HG03097 (cell line): ENCODE measurements around the gene TNS1.

Experiments
- ATAC-seq: cut with Tn5 transposase; IDR thresholded peaks from one replicate; pipeline ENCODE4 v1.9.1; 2021; ENCODE audit not compliant: unreplicated experiment, low FRiP score

Gene TNS1

DNA sequence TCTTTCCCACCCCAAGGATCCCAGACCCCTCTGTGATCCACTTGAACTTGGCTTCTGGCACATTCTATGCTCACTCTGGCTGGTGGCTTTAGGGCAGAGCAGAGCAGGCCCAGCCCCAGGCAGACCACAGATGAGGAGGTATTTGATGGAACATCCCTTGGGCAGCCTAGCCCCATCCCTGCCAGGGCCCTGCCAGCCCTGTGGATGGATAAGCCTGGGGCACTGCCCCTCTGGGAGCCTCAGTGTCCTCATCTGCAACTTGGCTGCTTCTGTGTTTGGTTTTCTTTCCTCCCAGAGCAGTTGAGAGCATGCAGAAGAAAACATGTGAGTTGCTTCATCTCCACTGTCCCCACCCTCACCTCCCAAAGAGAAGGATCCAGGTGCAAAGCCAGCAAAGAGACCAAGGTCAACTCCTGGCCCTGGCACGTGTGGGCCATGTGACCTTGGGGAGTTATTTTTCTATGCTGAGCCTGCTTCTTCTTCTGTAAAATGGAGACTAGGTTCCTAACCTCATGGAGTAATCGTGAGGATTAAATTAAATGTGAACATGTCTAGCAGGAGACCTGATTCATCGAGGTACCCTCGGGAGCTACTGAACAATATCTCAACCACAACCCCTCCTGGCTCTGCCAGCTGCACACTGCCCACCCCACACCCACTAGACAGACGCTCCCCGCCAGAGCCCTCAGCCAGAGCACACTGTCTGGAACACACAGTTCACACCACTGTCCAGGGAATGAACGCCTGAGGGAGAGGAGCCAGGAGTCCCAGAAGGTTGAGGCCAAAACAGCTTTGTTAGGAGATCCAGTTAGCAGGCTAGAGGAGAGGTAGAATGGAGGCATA, 14.6 kb upstream of the TNS1 start:
- no peak for ATAC-seq

DNA sequence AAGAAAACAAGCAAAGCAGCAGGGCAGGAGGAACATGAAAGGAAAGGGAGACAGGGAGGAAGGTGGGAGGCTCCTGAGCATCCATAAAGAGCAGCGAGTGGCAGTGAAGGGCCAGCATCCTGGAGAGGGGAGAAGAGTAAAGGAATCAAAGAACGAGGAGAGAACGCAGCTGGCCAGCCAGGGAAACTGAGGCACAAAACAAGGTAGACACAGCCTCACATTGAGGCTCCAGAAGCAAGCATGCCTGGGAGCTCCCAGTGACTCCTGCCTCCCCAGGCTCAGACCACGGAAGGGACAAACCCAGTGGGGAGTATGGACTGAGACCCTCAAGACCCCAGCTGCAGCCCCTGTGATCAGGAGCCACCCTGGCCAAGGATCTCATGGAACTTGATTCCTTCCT, 14.0 kb upstream of the TNS1 start:
- no peak for ATAC-seq

DNA sequence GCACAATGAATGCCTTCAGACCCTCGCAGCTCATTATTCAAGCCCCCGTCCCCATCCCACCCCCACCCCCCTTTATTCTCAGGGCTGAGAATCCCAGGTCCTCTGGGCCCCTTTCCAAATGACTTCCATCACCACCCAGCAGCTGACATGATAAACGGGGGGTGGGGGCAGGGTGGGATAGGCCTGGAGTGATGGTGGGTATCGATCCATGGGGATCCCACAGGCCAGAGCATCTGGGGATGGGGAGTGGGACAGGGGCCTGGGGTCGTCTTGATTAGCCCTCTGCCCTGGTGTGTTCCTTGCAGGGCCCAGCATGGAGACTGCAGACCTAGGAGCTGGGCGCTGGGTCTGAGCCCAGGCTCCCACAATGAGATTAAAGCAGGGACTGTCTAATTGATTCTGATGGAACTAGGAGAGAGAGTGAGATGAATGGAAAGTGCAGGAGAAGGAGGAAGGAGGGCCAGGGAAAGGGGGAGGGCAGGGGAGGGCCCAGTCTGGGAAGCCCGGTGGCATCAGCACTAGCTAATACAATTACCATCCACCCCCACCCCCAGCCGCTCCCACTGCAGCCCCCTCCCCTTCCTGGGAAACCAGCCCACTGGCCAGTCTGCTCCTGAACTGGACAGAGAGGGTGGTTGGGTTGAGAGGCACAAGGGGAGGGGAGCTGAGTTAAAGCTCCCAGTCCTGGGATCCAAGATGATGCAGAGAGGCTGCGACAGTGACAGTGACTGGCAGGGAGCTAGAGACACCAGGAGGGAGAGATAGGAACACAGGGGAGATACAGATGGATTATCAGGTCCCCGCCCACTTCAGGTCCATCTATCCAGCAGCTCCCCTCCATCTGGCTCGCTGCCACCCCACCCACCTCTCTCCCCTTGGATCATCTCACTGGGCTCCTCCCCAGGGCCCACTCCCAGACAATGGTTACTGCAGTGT, 13.1 kb upstream of the TNS1 start:
- ATAC-seq = no peak

DNA sequence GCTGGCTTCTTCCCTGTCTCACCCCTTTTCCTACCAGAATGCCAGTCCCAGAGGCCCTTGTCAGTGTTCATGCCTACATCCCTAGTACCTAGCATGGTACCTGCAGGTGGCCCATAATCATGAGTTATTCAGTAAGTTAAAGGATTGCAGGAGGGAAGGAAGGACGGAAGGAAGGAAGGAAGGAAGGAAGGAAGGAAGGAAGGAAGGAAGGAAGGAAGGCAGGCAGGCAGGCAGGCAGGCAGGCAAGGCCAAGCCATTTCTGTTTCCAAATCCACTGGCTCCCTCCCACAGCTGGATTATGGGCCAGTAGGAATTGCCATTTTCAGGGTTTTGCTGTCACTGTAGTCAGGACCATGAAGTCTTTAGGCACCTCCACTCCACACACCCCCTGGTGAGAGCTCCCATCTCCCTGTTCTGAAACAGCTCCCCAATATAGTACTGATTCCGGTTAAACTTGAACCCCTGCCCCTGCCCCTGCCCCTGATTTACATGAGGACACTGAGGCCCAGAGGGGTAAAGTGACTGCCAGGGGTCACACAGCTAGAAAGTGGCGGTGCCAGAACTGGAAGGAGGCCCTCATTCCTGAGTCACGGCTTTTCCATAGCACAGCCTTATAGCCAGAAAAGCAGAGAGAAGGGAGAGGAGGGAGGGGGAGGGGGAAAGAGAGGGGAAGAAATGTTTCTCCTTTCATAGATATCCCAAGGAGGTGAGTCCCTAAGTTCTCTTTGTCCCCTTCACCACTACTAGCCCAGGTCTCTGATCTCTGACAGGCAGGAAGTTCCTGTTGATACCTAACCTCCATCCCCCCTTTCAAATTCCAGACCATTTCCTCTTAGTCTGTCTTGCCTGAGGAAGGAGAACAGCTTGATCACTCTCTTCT, 12.2 kb upstream of the TNS1 start:
- ATAC-seq = no peak

DNA sequence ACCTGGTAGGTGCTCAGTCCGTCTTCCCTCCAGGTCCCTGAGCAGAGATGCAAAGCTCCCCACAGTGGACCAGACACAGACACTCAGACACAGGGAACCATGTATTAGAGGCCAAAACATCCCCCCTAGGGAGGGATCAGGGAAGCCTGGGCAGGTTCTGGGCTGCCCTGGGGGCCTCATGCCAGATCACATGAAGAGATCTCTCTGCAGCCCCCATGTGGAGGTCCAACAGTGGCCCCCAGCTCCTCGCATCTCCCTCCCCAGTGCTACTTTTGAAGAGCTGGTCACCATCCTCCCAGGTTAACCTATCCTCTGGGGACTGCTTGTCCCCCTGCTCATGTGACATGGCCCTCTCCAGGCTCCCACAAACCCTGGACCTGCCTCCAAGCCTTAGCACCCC, 10.5 kb upstream of the TNS1 start:
- ATAC-seq = no peak

DNA sequence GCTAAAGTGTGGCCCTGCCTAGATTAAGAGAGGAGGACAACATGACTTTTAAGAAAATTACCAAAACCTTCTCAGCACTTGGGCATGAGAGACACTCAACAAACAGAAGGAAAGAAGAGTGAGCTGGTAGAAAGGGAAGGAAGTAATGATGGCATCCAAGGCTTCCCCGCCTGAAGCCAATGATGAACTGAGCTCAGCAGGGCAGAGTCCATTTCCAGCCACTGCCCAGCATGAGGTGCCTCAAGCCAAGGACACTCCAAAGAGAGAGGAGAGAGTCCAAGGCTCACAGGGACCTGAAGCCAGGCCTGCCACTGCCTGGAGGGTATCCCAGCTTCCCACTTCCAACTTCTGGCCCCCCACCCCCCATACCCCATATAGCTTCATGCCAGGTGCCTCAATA, 9.5 kb upstream of the TNS1 start:
- no peak for ATAC-seq

DNA sequence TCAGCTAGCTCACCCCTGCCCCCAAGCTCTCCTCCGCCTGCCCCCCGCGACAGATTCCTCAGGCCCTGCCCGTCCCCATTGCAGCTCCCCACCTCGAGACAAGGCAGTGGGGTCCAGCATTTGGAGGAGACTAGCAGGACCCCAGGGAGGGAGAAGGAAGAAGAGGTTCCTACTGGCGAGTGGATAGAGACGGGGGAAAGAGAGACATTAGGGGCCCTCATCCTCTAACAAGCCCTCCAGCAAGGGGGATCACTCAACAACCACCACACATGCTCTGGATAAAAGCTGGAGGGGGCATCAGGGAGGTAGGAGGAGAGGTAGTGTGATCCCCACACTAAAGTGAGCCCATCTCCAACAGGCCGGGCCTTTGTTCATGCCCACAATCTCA, 8.9 kb upstream of the TNS1 start:
- ATAC-seq = no peak

DNA sequence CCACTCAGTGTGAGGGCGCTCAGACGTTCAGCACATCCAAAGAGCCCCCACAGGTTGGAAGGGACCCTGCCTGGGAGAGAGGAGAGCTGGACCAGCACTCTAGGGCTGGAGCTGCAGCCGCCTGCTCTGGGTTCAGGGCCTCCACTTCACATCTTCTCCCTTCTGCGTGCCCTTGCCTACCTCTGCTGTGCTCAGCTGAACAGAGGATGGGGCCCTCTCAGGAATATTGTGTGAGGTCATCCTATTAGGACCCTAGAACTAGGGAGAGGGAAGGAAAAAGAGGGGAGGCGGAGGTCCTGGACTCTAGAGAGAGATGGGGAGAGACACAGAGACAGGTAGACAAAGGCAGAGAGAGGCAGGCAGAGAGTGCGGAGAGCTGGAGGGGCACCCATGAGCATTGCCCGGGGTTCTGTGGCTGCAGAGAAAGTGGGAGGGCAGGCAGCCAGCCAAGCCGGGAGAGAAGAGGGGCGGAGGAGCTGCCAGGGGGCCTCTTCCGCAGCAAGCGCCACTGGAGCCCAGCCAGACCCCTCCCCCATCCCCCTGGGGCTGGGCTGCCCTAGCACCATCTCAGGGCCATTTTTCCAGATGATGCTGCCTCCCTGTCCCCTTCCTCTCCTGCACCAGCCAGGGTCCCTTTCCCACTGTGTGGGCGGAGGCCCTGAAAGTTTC, 8.3 kb upstream of the TNS1 start:
- ATAC-seq = no peak

DNA sequence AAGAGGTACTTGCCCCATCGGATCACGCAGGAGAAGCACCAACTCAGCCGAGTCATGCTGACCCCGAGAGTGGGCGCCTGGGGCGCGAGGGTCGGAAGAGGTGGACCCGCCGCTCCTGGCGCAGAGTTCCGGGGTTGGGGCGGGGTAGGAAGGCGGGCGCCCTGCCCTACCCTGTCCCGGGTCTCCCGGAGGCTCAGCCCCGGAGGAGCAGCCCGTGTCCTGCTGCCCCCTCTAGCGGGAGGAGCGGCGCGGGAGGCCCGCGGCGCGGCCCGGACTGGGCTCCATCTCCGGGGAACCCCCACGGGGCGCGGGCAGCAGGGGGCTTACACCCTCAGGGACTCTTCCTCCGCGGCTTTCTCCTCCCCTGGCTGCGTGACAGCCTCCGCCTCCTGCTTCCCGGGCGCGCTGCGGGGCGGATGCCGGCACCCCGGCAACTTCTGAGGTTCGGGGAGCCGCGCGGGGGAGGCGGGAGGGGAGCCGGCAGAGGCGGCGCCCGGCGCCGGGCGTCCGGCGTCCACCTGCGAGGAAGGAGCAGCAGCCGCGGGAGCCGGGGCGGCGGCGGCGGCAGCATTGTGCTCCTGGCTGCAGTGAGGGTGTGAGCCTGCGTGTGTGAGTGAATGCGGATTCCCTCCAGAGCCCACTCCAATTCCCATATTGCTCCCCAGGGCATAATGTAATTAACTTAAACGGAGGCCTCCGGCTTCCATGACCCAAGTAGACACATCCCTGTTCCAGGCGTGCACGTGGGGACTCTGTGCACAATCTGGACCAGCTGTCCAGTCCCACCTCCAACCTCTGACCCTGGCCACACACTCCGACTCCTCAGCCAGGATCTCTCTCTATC, 7.6 kb upstream of the TNS1 start:
- ATAC-seq = no peak

DNA sequence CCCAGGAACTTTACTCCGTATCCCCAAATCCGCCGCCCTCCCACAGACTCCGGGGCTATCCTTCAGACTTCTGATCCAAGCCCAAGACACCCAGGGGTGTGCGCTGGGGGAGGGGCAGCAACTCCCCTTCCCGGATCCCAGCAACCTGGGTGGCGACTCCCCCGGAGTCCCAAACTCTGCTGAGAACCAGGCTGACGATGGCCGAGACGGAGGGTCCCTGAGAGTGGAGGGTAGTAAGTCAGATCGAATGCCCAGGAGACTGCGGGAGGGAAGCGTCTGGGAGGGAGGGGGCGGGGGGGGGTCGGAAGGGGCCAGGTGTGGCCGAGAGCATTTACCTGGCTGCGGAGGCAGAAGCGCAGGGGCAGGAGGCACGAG, 7.0 kb upstream of the TNS1 start:
- no peak for ATAC-seq

DNA sequence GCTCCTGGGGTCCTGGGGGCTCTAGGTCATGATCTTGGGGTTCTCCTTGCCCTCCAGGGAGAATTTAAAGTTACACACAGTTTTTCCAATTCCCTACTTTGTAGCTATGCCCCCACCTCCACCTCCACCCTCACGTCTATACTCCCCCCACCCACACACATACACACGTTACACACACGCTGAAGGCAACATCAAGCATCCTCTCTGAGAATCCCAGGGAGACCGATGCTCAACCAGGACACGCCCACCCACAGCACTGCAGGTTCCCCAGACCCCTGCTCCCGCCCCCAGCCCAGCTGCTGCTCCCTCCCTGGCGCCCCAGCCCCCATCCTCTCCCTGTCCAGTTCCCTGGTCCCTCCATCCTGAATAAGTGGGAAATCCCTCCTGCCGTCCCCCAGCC, 6.4 kb upstream of the TNS1 start:
- no peak for ATAC-seq

DNA sequence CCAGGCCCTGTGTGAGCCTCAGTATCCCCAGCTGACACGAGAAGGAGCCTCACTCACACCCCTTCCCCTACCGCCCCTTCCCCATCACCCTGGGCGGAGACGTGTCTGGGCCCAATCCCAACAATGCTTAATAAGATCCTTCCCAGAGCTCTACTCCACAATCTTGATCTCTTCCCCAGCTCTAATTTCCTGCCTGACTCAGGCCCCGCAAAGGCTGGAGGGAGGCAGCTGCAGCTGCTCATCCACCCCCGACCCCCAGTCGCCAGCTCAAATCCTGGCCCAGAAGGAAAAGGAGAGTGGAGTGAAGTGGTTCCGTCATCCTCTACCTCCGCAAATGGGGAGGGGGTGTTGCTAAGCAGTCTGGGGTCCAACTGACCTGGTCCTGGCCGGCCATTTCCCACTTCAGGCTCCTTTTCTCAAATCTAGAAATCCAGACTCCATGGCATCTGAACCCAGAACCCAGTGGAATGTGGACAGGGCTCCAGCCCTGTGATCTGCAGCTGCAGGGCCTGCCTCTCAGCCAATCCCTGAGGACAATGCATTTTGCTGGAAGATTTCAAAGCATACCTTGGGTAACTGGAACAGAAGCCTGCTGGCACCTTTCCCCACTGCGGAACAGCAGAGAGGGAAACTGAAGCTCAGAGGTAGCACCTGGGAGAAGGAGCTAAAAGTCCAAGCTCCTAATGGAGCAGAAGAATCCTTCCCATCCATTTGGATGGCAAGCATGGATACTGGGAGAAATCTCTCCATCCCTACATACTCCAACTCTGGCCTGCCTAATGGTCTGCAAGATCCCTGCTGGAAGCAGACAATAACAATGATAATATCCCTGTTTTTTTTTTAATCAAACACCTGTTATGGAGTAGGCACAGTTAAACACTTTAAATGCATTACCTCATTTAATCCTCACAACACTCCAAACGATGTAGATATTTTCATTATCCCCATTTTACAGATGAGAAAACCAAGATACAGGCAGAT, 5.6 kb upstream of the TNS1 start:
- no peak for ATAC-seq

DNA sequence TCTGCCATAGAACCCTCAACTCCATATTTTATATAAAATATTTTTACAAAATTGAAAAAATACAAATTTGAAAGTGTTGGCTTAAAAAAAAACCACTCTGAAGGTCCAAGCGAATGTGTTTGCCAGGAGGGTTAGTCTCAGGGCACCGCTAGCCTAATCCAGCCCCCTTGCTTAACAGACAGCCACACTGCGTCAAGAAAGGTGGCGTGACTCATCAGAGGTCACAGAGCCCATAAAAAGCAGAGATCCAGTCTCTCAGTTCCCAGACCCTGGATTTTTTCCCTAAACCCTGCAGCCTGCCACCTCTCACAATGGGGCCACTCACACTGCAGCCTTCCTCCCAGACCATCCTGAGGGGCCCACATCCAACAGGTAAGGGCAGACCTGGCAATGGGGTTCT, 3.9 kb upstream of the TNS1 start:
- ATAC-seq = no peak

DNA sequence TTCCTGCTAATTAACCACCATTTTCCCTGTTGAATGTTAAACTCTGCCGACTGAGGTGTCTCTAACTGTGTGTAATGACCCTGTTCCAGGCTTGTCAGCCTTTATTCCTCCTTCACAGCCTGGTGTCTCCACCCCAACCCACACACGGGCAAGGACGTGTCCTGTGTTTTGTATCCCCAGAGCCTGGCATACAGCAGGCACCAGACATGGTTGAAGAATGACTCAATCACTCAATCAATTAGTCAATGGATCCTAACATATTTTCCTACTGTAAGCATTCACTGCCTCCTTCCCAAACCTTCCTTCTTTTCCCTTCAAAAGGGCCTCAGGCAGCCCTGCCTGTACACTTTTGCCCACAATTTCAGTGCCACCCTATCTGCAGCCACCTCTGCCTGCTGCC, 2.7 kb upstream of the TNS1 start:
- ATAC-seq = no peak

DNA sequence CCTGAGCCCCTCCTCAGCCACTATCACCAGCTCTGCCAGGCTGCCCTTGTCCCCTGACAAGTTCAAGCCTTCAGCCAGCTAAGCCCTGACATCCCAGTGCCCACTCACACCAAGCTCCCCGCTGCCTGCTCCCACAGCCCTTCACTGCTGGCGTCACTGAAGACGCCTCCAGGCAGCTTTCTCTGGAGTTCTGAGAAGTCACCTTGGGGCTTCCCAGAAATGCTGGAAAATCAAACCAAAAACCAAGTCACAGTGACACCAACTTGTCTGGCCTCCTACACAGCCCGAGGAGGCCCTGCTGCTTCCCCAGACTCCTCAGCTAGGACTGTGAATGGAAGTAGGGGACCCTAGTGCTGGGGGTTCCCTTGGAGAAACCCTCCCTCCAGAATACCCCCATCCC, 2.2 kb upstream of the TNS1 start:
- no peak for ATAC-seq

DNA sequence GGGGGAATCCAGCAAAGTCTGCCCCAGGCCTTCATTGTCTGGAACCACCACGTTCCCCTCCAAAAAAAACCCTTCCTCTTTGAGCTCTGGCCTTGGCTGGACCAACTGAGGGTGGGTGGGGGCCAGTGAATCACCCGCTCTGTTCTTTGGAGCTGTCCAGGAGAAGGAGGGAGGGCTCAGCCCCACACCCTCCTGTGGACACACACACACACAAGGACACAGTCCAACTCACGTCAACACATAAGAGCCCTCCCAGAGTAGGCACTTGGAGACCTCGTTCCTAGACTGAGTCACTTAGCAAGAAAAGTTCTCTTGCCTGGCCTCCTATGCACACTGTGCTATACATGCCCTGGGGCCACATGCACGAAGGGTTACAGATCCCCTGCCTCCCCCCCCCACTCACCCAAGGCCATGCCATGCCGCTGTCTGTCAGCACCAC, 1.2 kb upstream of the TNS1 start:
- ATAC-seq = no peak

DNA sequence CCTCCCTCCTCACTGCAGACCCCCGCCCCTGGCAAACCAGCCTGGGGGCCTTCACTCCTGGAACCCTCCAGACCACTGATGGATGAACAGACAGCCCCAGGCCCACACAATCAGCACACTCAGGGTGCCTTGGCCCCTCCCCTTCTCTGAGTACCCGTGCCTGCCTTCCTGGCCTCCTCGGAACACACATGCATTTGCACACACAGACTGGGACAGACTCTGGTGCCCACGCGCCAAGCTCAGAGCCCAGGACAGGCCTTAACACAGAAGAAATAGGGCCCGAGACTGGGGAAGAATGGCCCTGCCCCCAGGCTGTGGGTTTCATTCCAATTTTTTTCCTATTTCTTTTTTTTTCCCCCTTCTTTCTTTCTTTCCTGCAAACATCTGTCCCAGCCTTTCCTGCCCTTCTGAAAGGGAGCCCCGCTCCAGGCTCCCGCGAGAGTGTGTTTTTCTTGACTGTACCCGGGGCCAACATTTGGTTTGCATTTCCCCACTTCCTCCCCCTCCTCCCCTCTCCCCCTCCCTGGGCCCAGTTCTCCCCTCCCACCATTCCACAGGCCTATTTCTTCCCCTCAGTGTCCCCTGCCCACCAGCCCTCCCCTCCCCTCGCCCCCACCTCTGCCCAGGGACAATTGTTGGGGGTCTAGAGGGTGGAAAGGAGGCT, 618 bp upstream of the TNS1 start:
- ATAC-seq = no peak
